OCI-LY7 (cell line): ENCODE data around the gene BUD23. TPM values are rescaled to one million over a fixed set of nuclear protein-coding genes. Genes with fewer than 3 reads are reported as not detected.

ENCODE experiments used
- BruUV-seq: library from RNA; stranded (reverse); fragments of 400-500 nt; replicated peaks from 2 replicates; lab custom pipeline; 2021; lab: Mats Ljungman, UMichigan
- CTCF ChIA-PET: fragments of 300-600 bp; sonication (Branson Sonifier 250); formaldehyde crosslinking; loops from one replicate; lab custom pipeline; 2022; ENCODE audit warnings: antibody characterized with exemption; ENCODE audit not compliant: unreplicated experiment; lab: Charles Lee
- POLR2A ChIA-PET: fragments of 300-600 bp; sonication (Branson Sonifier 250); formaldehyde crosslinking; loops from one replicate; lab custom pipeline; 2022; ENCODE audit warnings: antibody characterized with exemption; lab: Charles Lee
- DNase-seq: peaks from one replicate; pipeline ENCODE4 v3.0.0-alpha.2; 2015; ENCODE audit warnings: low spot score
- H2AFZ ChIP-seq: fragments of 200-600 bp; sonication (generic), shearing (Covaris generic); 2 replicates; pipeline ENCODE4 v1.6.1; 2014; ENCODE audit warnings: mild to moderate bottlenecking, antibody characterized with exemption, low read length, moderate library complexity
- H3K27ac ChIP-seq: fragments of 200-600 bp; sonication (generic); 2 replicates; pipeline ENCODE4 v1.5.1; 2014; ENCODE audit warnings: mixed run types, low read depth, mild to moderate bottlenecking, moderate library complexity, low read length, inconsistent platforms; ENCODE audit not compliant: poor library complexity, severe bottlenecking
- H3K36me3 ChIP-seq: fragments of 200-600 bp; sonication (generic); 2 replicates; pipeline ENCODE4 v1.6.1; 2014; ENCODE audit warnings: mild to moderate bottlenecking, antibody characterized with exemption, low read length, moderate library complexity, mixed read lengths; ENCODE audit not compliant: insufficient read depth
- H3K4me1 ChIP-seq: fragments of 200-600 bp; sonication (generic); 2 replicates; pipeline ENCODE4 v1.5.1; 2014; ENCODE audit warnings: mild to moderate bottlenecking, low read length; ENCODE audit not compliant: insufficient read depth, poor library complexity, severe bottlenecking
- H3K4me2 ChIP-seq: fragments of 200-600 bp; sonication (generic); 2 replicates; pipeline ENCODE4 v1.6.1; 2014; ENCODE audit warnings: mild to moderate bottlenecking, low read length
- H3K4me3 ChIP-seq: fragments of 200-600 bp; sonication (generic); 2 replicates; pipeline ENCODE4 v1.5.1; 2014; ENCODE audit warnings: mild to moderate bottlenecking, low read depth, low read length; ENCODE audit not compliant: poor library complexity, severe bottlenecking
- H3K79me2 ChIP-seq: fragments of 200-600 bp; sonication (generic); 2 replicates; pipeline ENCODE4 v1.6.1; 2016; ENCODE audit warnings: low read depth, mild to moderate bottlenecking, low read length, moderate library complexity, mixed read lengths; ENCODE audit not compliant: insufficient read depth
- H3K9me2 ChIP-seq: fragments of 200-600 bp; sonication (generic); 2 replicates; pipeline ENCODE4 v1.6.1; 2016; ENCODE audit warnings: mild to moderate bottlenecking, low read length, mixed read lengths; ENCODE audit not compliant: insufficient read depth
- H3K9me3 ChIP-seq: fragments of 200-600 bp; sonication (generic); 2 replicates; pipeline ENCODE4 v1.6.1; 2014; ENCODE audit warnings: mild to moderate bottlenecking, mixed run types, low read length, mixed read lengths
- H4K20me1 ChIP-seq: fragments of 200-600 bp; sonication (generic); 2 replicates; pipeline ENCODE4 v1.6.1; 2014; ENCODE audit warnings: mild to moderate bottlenecking, antibody characterized with exemption, low read length, moderate library complexity, mixed read lengths; ENCODE audit not compliant: insufficient read depth
- EZH2phosphoT487 ChIP-seq: fragments of 200-600 bp; sonication (generic); IDR thresholded peaks from 2 replicates; pipeline ENCODE4 v1.6.1; 2018; ENCODE audit warnings: low read depth, borderline replicate concordance, mild to moderate bottlenecking, mixed run types, antibody characterized with exemption, low read length, moderate library complexity, mixed read lengths
- intact Hi-C: fragments of 100-400 bp; cut with micrococcal nuclease; formaldehyde crosslinking; loops from one replicate; pipeline ENCODE4 v1.10.0; 2022; ENCODE audit not compliant: unreplicated experiment
- total RNA-seq, 2 experiments: library from RNA; depleted of rRNA in 1 of 2; stranded (reverse); fragments of >200 nt in 1 of 2; shearing (Covaris generic) in 1 of 2; gene quantifications; 2 replicates each; pipeline ENCODE4 v1.2.3, GENCODE V29; 2014 to 2022
- TF ChIP-seq, protein P1 (sequence below): fragments of 200-600 bp; sonication (generic); conservative IDR thresholded peaks from 2 replicates; pipeline ENCODE4 v1.5.1; 2014; ENCODE audit warnings: mild to moderate bottlenecking, antibody characterized with exemption, low read length, moderate library complexity, mixed read lengths

BUD23 gene
- total RNA-seq, 2 experiments from 2014 or later: 58.1 to 91.1 TPM

DNA sequence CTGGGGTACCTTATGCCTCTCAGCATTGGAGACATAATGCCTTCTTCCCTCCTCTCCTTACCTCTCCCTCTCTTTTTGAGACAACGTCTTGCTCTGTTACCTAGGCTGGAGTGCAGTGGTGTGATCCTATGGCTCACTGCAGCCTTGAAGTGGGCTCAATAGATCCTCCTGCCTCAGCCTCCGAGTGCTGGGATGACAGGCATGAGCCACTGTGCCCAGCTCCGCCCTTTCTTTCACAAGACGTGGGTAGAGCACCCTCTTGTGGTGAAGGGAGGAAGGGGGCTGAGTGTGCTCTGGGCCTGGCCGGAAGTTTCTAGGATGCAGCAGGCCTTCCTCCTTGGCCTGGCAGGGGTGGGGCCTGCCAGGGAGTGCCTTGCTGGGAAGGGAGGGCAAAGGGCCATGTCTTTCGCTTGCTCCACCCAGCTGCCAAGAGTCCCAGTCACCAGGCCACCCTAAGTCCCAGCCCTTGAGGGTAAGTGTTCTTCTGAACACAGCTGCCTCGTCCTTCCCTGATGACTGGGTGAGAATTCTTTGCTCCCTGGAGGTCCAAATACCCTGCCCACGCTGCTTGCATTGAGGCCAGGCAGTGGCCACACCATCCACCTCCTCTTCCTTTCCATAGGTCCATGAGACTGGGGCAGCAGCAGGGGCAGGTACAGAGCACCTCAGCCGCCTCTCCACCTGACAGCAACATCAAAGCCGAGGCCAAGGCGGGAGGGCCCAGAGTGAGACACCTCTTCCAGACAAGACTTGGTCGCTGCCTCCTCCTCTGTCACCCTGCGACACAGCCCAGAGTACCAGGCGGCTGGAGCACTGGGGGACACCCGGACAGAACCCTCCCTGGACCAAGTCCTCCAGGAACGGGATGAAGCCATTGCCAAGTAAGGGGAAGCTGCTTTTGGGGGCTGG is 51.5 kb downstream of the BUD23 start:
- peaks cover 5% of the 10 kb centered on the region; the same call in 1 of the 2 replicates for H4K20me1 ChIP-seq
- H3K4me1 ChIP-seq: peaks cover 17% of the 10 kb centered on the region
- H3K79me2 ChIP-seq: peaks cover 4% of the 10 kb centered on the region; the same call in 1 of the 2 replicates
- TF ChIP-seq, protein P1, sequence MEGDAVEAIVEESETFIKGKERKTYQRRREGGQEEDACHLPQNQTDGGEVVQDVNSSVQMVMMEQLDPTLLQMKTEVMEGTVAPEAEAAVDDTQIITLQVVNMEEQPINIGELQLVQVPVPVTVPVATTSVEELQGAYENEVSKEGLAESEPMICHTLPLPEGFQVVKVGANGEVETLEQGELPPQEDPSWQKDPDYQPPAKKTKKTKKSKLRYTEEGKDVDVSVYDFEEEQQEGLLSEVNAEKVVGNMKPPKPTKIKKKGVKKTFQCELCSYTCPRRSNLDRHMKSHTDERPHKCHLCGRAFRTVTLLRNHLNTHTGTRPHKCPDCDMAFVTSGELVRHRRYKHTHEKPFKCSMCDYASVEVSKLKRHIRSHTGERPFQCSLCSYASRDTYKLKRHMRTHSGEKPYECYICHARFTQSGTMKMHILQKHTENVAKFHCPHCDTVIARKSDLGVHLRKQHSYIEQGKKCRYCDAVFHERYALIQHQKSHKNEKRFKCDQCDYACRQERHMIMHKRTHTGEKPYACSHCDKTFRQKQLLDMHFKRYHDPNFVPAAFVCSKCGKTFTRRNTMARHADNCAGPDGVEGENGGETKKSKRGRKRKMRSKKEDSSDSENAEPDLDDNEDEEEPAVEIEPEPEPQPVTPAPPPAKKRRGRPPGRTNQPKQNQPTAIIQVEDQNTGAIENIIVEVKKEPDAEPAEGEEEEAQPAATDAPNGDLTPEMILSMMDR: peak; percentile 91
- no peak for TF ChIP-seq EZH2phosphoT487
- no peak overlapping the region for H2AFZ ChIP-seq
- no TSS peak for BruUV-seq
- POLR2A ChIA-PET: interaction anchor here (0.6 kb wide), 1 partner anchor 70 kb away, joined by 5 read pairs; no protein-coding TSS in a partner anchor
- H3K27ac ChIP-seq: peak overlapping the region; percentile 44
- intact Hi-C loops: loop anchor here (2.0 to 10.0 kb wide), 5 partner anchors 68 to 210 kb away; partner anchors contain the start of genes BAZ1B, METTL27 and VPS37D
- peaks cover 20% of the 10 kb centered on the region for H3K36me3 ChIP-seq
- peak; percentile 91 for DNase-seq
- H3K9me3 ChIP-seq: no peaks in the 10 kb centered on the region
- CTCF ChIA-PET: interaction anchor here (0.5 to 0.6 kb wide), 3 partner anchors 20 to 137 kb away, joined by 3 to 4 read pairs (median 3); no protein-coding TSS in a partner anchor
- no peak overlapping the region for H3K4me2 ChIP-seq
- H3K4me3 ChIP-seq: no peak overlapping the region
- no peaks in the 10 kb centered on the region for H3K9me2 ChIP-seq

DNA sequence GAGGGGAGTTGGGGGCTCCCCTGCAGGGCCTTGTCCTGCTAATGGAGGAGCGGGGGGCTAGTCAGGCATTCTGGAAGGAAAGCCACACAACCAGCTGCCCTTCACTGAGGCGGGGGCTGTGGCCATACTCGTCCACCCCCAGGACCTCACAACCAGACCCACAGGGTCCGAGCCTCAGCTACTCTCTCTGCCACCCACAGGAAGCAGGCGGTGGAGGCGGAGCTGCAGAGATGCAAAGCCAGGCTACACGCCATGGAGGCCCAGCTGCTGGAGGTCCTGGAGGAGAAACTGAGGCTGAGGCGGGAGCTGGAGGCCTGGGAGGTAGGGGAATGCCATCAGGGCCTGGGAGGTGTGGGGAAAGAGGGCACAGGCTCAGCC is 52.1 kb downstream of the BUD23 start:
- Histone ChIP-seq H2AFZ (no peak overlapping the region), H3K9me3 (no peaks in the 10 kb centered on the region), H4K20me1 (peaks cover 5% of the 10 kb centered on the region; the same call in 1 of the 2 replicates), H3K4me3 (no peak overlapping the region), H3K4me2 (no peak overlapping the region), H3K9me2 (no peaks in the 10 kb centered on the region), H3K4me1 (peaks cover 21% of the 10 kb centered on the region), H3K79me2 (peaks cover 4% of the 10 kb centered on the region; the same call in 1 of the 2 replicates), H3K27ac (no peak overlapping the region), H3K36me3 (peaks cover 20% of the 10 kb centered on the region)
- intact Hi-C loops: loop anchor here (2.0 to 10.0 kb wide), 4 partner anchors 107 to 211 kb away; partner anchors contain the start of genes BAZ1B and METTL27
- ChIA-PET POLR2A (interaction anchor here (0.6 kb wide), 1 partner anchor 69 kb away, joined by 5 read pairs; no protein-coding TSS in a partner anchor), CTCF (interaction anchor here (0.6 kb wide), 1 partner anchor 138 kb away, joined by 4 read pairs; no protein-coding TSS in a partner anchor)
- BruUV-seq: no TSS peak
- TF ChIP-seq EZH2phosphoT487: no peak
- TF ChIP-seq, protein P1: no peak
- DNase-seq: no peak
